ENCODE results near the gene ATP13A2. TPM values are rescaled to one million over a fixed set of nuclear protein-coding genes. Genes with fewer than 3 reads are reported as not detected.

Gene ATP13A2
- total and polyA plus RNA-seq, 8 donors, result 11.1 to 249 (median 24.8) TPM

- WGBS, 5 donors, result 80 to 96% (median 90%) methylated on average over 1 of the region's 1 CpG
- H3K27ac ChIP-seq, result no peak overlapping the region
- no peaks in the 10 kb centered on the region for H3K9me3 ChIP-seq
- H3K27me3 ChIP-seq, result no peaks in the 10 kb centered on the region
- peaks cover 5 to 17% (median 9%) of the 10 kb centered on the region in 4 donors for H3K4me1 ChIP-seq
- DNase-seq, result no peak
- TF ChIP-seq EP300 (IDR thresholded peaks at IDR 0.05), result no peak
- TF ChIP-seq POLR2A (IDR thresholded peaks at IDR 0.05), result no peak
- TF ChIP-seq, protein P1, sequence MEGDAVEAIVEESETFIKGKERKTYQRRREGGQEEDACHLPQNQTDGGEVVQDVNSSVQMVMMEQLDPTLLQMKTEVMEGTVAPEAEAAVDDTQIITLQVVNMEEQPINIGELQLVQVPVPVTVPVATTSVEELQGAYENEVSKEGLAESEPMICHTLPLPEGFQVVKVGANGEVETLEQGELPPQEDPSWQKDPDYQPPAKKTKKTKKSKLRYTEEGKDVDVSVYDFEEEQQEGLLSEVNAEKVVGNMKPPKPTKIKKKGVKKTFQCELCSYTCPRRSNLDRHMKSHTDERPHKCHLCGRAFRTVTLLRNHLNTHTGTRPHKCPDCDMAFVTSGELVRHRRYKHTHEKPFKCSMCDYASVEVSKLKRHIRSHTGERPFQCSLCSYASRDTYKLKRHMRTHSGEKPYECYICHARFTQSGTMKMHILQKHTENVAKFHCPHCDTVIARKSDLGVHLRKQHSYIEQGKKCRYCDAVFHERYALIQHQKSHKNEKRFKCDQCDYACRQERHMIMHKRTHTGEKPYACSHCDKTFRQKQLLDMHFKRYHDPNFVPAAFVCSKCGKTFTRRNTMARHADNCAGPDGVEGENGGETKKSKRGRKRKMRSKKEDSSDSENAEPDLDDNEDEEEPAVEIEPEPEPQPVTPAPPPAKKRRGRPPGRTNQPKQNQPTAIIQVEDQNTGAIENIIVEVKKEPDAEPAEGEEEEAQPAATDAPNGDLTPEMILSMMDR (IDR thresholded peaks at IDR 0.05), result no peak
- TF ChIP-seq POLR2AphosphoS5 (IDR thresholded peaks at IDR 0.05), result no peak
- intact Hi-C loops (cut with DNase I; ENCODE audit: low total_unique reads), result no loop called here
- no peak overlapping the region for H3K4me3 ChIP-seq
- H3K36me3 ChIP-seq, result peaks cover 71 to 100% (median 100%) of the 10 kb centered on the region in 4 donors
Observed at GRCh38 chr1:17024721-17025120, 13.0 kb upstream of the ATP13A2 start.

GRCh38 chr1:17023573-17023972 is 11.8 kb upstream of the ATP13A2 start:
- Histone ChIP-seq H3K27ac (no peak overlapping the region), H3K27me3 (no peaks in the 10 kb centered on the region), H3K36me3 (peaks cover 69 to 100% (median 100%) of the 10 kb centered on the region in 4 donors), H3K4me1 (peaks cover 5 to 15% (median 9%) of the 10 kb centered on the region in 4 donors), H3K4me3 (no peak overlapping the region), H3K9me3 (no peaks in the 10 kb centered on the region)
- TF ChIP-seq POLR2AphosphoS5 (IDR thresholded peaks at IDR 0.05), result no peak
- TF ChIP-seq EP300 (IDR thresholded peaks at IDR 0.05), result no peak
- TF ChIP-seq POLR2A (IDR thresholded peaks at IDR 0.05), result no peak
- TF ChIP-seq, protein P1 (IDR thresholded peaks at IDR 0.05), result no peak
- no peak for DNase-seq
- WGBS, 5 donors, result 67 to 88% (median 88%) methylated on average over 3 of the region's 3 CpGs
- intact Hi-C loops (cut with DNase I; ENCODE audit: low total_unique reads), result no loop called here

DNA sequence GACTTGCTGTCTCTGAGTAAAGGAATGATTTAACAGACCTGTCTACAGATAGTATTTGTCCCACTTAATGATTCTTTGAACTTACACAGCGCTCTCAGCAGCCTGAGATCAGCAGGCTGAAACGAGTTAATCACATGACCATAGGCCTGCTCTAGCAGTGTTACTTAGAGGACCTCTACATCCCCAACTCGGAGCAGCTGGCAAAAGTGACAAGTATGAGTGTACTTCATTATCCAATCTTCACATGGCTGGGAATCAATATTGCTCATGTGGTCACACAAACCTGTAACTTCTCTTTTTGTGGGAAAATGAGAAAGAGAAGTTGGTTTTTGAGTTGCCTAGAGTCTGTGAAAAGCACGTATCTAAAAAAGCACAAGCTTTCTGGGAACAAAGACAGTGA is 11.4 kb upstream of the ATP13A2 start:
- H3K36me3 ChIP-seq, result peaks cover 72 to 100% (median 100%) of the 10 kb centered on the region in 4 donors
- TF ChIP-seq EP300 (IDR thresholded peaks at IDR 0.05) (no peak), POLR2A (IDR thresholded peaks at IDR 0.05) (no peak), POLR2AphosphoS5 (IDR thresholded peaks at IDR 0.05) (no peak)
- TF ChIP-seq, protein P1 (IDR thresholded peaks at IDR 0.05), result no peak
- no peaks in the 10 kb centered on the region for H3K9me3 ChIP-seq
- peaks cover 2 to 10% (median 7%) of the 10 kb centered on the region in 4 donors for H3K4me1 ChIP-seq
- no peak for DNase-seq
- intact Hi-C loops (cut with DNase I; ENCODE audit: low total_unique reads), result no loop called here
- WGBS, 5 donors, result 59 to 79% (median 69%) methylated on average over 4 of the region's 4 CpGs
- no peaks in the 10 kb centered on the region for H3K27me3 ChIP-seq
- no peak overlapping the region for H3K27ac ChIP-seq
- H3K4me3 ChIP-seq, result no peak overlapping the region

DNA sequence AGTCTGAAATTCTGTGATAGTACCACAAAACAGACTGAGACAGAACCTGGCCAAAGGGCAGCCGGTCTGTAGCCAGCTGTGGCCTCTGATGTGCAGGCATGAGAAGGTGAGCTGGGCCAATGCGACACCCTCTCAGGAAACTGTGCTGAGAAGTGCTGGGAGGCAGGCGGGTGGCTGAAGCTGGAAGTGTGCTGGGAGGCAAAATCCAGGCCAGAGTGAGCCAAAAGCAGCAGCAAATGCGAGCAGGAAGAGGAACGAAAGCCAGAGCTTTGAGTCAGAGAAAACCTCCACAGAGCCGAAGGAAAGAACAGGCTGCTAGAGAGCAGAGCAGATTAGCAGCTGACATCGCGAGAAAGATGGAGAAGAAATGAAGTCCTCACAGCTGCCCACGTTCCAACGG is 10.2 kb upstream of the ATP13A2 start:
- H3K4me3 ChIP-seq, result no peak overlapping the region
- H3K27me3 ChIP-seq, result no peaks in the 10 kb centered on the region
- H3K4me1 ChIP-seq, result no peaks in the 10 kb centered on the region
- peaks cover 69 to 98% (median 95%) of the 10 kb centered on the region in 4 donors for H3K36me3 ChIP-seq
- WGBS, 5 donors, result 82 to 95% (median 90%) methylated on average over 10 of the region's 10 CpGs
- H3K27ac ChIP-seq, result no peak overlapping the region
- no peak for DNase-seq
- H3K9me3 ChIP-seq, result no peaks in the 10 kb centered on the region
- no peak for TF ChIP-seq POLR2A (IDR thresholded peaks at IDR 0.05)
- TF ChIP-seq, protein P1 (IDR thresholded peaks at IDR 0.05), result no peak
- TF ChIP-seq EP300 (IDR thresholded peaks at IDR 0.05), result no peak
- TF ChIP-seq POLR2AphosphoS5 (IDR thresholded peaks at IDR 0.05), result no peak
- intact Hi-C loops (cut with DNase I; ENCODE audit: low total_unique reads), result no loop called here

Measured in stomach (tissue), 9 donors.